Activated T-helper 9 cell treated with anti-CD3 and anti-CD28 coated beads, Interleukin-2, amount 50 U/mL, for 16 hours (primary cell): ENCODE measurements around the gene TRIM63.

Experiments used
- DNase-seq: peaks from one replicate; pipeline ENCODE4 v3.0.0-alpha.2; 2020; ENCODE audit warnings: low read depth

TRIM63 gene

DNA sequence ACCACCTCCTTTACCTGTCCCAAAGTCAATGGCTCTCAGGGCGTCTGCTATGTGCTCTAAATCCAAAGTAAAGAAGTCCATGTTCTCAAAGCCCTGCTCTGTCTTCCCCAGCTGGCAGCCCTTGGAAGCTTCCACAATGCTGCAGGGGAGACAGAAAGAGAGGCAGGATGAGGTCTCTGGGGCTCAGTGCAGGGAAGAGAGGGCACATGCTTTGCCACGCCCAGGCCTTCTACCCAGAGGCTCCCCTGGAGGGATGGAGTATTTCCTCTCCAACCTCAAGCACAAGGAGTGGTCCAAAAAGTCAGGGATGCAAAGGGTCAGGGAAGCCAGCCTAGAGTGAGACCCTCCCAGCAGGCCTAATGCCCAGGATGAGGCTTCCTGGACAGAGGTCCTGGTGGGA is 10.2 kb downstream of the TRIM63 start:
- no peak for DNase-seq

DNA sequence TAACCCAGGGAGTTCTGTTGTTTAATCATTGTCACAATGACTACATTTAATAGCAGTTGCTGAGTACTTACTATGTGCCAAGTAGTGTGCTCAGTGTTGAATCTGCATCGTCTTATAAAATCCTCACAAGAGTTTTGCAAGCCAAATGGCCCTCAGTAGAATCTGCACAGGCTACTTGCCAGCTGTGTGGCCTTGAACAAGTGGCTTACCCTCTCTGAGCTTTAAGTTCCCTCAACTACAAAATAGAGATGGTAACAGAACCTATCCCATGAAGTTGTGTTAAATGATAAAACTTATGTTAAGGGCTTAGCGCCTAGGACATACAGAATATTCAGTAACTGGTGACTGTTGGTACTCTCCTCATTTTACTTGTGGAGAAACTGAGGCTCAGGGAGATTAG is 12.4 kb downstream of the TRIM63 start:
- no peak for DNase-seq

DNA sequence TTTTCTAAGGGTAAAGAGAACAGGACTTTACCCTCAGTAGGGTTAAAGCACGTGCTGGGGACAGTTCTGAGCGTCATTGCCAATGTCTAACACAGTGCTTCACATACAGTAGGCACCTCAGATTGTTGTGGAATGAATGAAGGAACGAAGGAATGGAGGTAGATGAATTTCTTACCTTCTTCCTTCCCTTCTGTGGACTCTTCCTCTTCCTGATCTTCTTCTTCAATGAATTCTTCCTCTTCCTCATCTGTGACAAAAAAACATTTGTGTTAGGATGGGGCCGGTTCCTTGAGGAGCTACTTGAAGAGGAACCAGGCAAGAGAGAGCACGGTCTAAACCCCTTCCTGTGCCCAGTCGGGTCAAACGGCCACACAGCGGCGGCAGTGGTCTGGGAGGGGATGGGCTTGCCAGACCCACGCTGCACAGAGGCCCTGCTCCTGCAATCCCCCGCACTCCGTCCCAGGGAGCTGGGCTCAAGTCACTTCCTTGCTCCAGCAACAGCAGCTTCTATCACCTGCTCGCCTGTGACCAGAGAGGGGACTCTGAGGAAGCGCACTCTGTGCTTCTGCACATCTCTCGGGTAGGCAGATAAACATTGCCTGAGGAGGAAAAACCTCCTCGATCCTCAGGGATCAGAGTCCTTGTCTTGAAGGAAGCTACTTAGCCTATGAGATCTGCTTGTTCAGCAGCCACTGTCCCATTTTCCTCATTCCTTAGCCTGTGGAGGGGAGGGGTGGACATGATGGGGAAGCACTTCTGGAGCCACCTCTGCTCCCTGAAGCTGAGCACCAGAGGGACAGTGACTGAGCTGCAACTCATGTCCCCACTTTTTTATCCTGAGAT is 13.5 kb downstream of the TRIM63 start:
- no peak for DNase-seq

DNA sequence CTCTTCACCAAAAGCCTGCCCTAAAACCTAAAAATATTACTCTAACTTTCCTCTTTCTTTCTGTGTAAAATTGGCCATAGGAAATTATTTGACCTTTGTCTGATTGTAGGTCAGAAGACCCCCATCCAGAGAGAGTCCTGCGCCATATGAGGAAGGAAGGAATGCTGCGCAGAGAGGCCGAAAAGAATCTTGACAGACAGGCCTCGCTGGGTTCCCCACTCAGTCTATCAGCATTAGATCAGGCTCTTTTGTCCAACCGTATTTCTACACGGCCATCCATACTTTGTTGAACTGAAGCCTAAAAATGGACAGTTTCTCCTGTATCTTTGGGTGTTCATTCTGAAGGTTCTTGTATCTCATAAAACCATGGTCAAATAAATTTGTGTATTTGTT is 17.2 kb downstream of the TRIM63 start:
- no peak for DNase-seq

DNA sequence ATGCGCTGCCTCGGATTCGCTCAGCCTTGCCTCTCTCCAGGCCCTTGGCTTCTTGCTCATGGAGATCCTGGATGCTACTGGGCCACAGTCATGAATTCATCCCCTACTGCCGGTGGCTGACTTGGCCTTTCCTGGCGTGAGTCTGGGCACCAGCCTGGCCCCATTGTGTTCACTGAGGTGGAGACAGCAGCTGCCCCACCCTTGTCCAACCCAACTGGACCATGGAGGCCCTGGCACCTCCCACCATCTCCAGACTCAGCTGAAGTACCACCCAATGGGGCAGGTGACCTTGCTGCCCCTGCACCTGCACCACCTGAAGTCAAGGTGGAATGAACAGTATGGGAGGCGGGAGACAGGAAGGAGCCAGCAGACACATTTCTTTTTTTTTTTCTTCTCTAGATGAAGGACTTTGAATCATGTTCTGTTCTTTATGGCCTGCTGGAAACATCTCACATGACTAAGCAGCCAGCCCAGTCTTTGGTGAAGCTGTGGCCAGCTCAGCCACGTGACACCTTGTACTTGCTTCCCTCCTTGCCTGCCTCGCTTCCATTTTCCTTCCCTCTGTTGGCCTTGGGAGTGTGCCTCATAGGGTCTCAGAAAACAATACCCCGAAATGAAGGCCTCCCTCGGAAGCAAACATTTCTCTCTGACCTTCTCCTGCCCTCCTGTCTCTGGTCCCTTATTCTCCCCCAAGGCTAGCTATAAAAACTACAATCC is 17.7 kb downstream of the TRIM63 start:
- no peak for DNase-seq

DNA sequence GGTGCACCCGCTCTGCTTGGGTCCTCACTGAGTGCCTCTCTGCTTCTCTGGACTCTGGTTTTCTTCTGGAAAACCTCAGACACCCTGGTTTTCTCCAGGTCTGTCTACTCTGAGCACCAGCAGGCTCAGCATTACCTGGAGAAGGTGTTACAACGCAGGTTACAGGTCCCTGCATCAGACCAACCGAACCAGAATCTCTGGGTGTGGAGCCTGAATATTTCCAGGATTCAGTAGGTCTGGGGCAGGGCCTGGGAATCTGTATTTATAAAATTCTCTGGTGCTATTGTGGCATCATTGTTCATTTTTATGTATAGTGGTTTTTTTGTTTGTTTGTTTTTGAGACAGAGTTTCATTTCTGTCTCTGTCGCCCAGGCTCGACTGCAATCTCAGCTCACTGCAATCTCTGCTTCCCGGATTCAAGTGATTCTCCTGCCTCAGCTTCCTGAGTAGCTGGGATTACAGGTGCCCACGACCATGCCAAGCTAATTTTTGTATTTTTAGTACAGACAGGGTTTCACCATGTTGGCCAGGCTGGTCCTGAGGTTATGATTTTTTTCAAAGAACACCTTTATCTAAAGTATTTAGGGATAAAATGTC is 20.1 kb downstream of the TRIM63 start:
- no peak for DNase-seq

DNA sequence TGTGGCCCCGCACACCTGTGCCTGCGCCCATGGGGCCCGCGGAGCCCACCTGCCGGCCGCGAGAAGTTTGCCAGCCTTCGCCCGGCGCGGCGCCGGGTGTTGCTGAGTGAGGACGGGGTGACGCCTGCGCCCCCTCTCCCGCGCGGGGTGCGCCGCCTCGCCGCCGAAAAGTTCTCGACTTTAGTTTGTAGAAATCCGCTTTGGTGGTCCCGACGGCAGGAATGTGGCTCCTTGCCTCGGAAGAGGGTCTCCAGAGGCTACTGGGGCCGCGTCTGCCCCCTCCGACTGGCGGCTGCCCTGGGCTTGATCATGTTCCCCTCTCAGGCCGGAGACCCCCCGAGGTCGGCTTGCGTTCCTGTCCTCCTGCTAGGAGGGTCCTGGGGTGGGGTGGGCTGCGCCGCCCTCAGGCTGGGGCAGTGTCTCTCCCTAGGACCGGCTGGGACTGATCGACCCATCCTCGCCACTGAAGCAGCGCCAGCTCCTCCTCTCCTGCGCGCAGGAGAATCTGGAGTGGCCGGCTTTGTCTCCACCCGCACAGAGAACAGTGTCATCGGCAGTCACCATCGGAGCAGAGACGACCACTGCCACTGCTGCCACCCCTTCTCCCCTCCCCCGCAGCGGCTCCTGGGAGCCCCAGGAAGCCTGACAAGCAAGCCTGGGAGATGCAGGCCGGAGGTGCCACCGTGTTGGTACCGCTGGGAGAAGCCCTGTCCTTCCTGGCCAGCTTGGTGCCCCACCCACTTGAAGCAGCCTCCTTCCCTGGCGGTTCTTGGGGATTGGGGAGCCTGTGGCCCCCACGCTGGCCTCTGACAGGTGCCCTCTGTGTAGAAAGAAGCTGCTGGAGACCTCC is 21.0 kb downstream of the TRIM63 start:
- no peak for DNase-seq

DNA sequence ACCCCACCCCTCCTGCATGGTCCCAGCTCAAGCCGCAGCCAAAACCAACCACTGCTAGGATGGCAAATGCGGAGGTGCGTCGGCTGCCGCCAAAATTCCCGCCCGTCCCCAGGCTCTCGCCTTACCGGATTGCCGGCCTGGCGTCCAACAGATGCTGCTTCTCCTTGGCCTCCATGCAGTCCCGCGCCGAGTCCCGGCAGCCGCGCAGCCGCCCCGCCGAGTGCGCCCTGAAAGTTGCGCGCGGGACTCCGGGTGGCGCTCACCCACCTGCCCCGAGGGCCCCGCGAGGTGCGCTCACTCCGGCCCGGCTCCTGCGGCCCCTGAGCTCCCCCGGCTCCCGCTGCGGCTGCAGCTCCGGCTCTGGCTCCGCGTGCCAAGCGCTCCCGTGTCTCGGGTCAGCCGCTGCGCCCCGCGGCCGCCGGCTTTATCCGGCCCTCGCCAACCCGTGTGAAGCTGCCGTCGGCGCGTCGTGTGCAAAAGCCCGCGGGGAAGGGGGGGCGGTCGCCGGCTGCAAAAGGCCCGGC is 21.6 kb downstream of the TRIM63 start, which contains the start of gene SLC30A2:
TSS of gene SLC30A2 (minus strand) at position 397 of the 524 bp plus-strand sequence. CDS start at position 175, 222 bp downstream.
- DNase-seq = no peak

DNA sequence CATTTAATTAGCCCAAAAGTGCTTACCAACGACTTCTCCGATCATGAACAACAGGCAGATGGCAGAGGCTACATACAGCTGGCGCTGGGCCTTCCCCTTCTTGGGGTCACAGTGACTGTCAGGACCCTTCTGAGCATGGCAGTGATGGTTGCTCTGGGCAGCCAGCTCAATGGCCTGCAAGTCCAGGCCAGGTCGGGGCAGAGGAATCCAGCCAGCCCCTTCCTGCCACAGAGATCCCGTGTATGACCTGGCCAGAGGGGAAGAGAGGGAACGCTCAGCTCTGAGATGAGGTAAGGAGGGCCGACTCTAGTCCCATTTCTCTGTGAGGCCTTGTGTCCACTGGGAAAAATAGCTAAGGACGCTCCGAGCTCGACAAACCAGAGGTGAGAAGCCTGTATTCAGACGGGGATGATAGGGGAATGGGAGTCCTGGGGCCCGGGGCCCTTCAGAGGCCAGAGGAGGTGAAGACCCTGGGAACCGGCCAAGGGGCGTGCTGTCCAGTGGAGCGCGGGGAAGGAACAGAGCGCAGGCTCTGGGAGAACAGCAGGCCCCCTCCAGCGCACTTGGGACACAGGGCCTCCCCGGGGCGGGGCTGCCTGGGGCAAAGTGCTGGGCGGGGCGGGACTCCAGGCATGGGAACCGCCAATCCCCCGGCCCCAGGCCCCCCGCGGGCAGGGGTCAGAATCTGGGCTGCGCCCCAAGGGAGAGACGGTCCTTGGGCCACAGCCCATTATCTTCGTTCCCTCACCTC is 22.3 kb downstream of the TRIM63 start:
- DNase-seq = no peak

DNA sequence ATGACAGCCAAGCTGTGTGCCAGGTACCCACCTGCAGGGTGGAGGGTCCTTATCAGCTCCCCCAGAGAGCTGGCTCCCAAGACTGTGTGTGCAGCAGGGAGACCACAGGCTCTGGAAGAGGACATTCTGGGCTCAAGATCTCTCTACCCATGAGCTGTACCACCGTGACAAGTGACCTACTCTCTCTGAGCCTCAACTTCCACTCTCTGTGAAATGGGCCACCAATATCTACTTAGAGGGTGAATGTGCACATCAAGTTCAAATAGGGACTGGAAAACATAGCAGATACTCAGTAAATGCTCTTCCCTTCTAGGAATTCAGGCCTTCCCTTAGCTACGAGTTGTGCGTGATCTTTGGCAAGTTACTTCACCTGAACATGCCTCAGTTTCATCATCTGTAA is 23.0 kb downstream of the TRIM63 start:
- no peak for DNase-seq

DNA sequence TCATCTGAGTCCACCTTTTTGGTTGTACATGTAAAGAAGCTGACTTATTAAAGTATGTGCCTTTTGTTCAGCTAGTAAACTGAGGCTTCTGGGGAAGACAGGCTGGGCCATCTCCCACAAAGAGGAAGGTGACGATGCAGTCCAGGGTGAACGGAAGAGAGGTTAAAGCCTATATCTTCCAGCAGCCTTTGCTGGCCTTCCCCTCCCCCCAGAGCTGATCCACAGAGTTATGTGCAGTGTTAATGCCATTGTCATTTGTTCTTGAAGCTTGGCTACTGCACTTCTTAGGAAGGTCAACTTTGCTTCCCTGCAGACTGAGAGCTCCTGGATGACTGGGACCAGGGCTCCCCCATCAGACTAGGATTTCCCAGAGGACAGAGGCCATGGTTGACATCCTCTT is 23.7 kb downstream of the TRIM63 start:
- DNase-seq = no peak

DNA sequence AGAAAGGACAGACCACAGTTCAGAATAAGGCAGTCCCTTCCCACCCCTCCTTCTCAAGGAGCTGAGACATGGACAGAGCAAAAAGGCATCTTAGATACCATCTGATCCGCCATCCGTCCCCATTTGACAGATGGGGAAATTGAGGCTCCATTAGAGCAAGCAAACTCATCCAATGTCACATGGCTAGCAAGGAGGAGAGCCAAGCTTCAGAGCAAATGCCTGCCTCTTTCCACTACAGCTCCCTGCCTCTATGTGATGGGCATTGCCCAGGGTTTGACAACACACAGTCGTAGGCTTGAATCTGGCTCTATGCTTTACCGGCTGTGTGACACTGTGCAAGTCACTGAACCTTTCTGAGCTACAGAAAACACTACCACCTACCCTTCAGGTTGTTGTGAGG is 25.5 kb downstream of the TRIM63 start:
- DNase-seq = no peak

DNA sequence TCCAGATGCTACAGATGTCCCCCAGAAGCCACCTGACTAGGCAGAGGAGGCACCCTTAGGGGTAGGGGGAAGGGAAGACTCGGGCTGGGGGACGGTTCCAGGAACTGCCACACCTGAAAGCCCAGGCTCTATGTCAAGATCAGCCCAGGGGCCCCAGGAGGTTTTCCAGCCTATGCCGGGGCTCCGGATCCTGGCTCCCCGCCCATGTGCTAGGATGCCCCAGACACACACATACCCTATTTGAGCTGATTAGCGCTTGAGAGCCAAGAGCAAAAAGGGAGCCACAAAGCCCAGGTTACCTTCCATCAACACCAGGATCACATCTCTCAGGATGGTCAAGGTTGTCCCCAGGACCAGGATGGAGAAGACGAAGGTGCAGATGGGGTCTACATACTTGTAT is 26.0 kb downstream of the TRIM63 start:
- DNase-seq = no peak

DNA sequence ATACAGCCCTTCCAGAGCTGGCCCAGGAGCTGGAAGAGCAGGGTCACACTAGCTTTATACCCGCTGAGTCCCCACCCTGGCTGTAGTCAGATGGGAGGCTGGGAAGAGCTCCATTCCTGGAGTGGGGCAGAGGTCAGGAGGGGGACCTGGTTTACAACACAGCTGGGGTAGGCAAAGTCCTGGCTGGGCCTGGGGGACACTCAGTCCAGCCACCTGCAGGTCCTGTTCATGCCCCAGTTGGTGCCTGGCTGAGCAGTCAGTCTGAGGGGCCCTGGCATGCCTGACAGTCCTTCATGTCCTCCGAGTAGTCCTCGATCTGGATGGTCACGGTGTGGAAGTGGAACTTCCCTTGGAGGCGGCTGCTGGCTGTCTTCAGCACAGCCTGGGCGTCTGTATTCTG is 28.5 kb downstream of the TRIM63 start:
- DNase-seq = no peak

DNA sequence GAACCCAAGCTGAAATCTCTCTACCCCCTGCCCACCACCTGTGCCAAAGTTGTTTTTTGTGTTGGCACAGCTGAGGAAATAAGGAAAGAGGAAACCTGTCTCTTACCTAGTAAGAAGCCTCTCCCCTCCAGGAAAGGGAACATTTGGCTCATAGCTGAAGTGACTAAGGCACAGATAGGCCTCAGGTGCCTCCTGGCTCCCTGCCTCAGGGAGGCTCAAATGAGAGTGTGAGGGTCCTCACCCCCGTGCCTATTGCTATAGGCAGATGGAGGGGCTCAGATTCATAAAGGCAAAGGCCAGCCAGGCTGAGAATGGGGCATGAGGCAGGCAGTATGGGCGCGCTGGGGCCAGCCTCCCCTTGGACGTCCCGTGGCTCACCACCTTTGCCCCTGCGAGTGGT is 29.0 kb downstream of the TRIM63 start:
- DNase-seq = no peak

DNA sequence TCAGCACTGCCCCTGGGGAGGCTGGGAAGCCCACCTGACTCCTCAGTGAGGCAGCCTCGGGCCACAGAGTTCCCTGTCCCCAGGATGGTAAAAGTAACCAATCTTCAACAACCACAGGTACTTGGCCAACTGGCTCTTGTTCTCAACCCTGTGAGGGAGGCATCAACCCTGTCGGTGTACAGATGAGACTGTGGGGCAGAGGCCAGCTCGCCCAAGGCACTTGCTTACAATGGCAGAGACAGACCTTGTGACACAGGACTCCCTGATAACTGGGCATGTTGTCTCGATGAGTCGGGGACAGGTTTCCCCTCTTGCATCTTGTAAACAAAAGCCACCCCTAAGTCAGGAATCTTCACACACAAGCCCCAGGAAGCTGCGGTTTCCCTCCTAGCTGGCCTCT is 29.5 kb downstream of the TRIM63 start:
- DNase-seq = no peak

DNA sequence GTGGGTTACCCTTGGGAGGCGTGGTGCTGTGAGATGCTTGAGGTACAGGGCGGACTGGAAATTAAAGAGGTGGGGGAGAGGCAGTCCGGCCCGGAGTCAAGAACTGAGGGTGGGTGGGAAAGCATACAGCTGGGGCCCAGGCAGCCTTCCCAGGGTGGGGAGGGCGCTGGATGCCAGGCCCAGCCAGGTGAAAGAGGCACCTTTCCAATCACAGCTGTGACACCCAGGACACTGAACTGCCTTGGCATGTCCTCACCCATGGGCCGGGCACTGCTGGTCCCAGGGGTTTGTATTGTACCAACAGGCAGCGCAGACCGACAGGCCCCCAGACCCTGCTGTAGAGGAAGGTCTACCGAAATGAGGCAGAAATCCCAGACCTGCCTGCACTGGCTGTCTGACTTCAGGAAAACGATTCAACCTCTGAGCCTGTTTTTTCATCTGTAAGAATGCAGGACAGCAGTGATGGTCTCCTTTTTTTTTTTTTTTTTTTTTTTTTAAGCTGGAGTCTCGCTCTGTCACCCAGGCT is 30.6 kb downstream of the TRIM63 start:
- no peak for DNase-seq

DNA sequence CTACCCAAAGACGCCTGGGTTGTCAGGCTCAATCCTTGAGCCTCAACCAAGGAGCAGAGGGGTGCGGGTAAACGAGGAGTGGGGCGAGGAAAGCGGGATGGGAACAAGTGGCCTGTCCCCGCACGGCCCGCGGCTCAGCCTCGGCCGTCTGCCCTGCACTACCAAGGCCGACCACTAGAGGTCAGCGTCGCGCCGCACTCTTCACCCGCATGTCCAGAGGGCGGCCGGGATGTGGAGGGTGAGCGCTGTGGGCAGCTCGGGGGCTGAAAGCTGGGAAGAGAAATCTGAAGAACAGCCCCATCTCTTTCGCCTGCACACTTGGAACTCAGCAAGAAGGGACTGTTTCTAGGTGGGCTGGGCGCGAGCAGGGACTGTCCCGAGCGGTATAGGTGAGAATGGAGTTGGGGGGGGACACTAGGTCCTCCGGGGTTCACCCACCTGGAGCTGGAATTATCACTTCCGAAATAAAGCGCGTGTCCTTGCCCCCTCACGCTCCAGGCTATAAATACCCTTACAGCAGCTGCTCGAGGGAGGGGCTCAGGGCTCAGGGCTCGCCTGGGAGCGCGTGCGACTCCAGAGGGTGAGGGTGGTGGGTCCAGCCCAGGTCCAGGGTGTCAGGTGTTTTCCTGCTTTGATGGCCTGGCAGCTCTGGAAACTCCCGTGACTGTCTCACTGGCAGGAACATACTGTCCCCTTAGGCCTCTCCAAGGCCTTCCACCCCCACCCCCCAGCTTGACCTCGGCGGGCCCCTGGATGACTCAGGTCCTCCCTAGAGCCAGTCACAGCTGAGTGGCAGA is 31.3 kb downstream of the TRIM63 start:
- peak; percentile 67 for DNase-seq

DNA sequence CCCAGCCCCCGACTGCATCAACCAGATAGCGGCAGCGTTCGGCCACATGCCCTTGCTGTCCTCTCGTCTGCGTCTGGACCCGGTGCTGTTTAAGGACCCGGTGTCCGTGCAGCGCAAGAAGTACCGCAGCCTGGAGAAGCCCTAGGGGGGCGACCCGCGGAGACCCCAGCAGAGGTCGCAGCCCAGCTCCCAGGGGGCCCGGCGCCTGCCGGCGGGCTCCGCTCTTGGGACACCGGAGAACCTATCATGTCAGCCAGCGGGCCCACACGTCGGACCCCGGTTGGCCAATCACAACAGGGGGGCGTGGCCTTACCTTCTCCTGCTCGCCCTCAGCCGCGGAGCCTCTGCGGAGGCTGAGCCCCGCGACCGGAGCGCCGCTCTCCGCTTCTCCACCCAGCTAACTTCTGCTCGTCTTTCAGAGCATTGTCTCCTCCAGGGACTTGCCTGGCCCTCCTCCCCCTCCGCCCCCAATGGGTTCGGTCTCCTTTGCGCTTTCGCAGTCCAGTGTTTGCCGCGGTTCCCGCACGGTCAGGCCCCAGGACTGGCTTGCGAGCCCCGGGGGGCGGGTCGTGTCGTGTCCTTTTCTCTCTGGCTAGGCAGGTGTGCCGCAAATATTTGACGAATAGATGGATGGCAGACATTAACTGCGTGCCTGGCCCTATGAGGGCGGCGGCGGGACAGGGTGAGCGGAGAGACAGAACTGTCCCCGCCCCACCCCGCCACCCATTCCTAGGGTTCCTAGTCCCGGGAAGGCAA is 32.0 kb downstream of the TRIM63 start:
- DNase-seq = peak; percentile 90
